Osteocyte (in vitro differentiated cells): ENCODE data around the gene P2RY12. TPM values are rescaled to one million over a fixed set of nuclear protein-coding genes. Genes with fewer than 3 reads are reported as not detected.

Source experiments
- DNase-seq: peaks from one replicate; pipeline ENCODE4 v3.0.0; 2021; ENCODE audit warnings: mixed read lengths; ENCODE audit not compliant: unreplicated experiment; ENCODE audit errors: extremely low spot score
- H3K27ac Mint-ChIP-seq: one replicate; pipeline ENCODE4 v1.8.0; 2021; ENCODE audit warnings: mild to moderate bottlenecking, mixed read lengths; ENCODE audit not compliant: unreplicated experiment
- H3K27me3 Mint-ChIP-seq: one replicate; pipeline ENCODE4 v1.8.0; 2021; ENCODE audit warnings: mixed read lengths; ENCODE audit not compliant: unreplicated experiment
- H3K36me3 Mint-ChIP-seq: one replicate; pipeline ENCODE4 v1.8.0; 2021; ENCODE audit warnings: mixed read lengths; ENCODE audit not compliant: unreplicated experiment
- H3K4me1 Mint-ChIP-seq: one replicate; pipeline ENCODE4 v1.8.0; 2021; ENCODE audit warnings: mixed read lengths; ENCODE audit not compliant: unreplicated experiment
- H3K4me3 Mint-ChIP-seq: one replicate; pipeline ENCODE4 v1.8.0; 2021; ENCODE audit warnings: mild to moderate bottlenecking, moderate library complexity, mixed read lengths; ENCODE audit not compliant: unreplicated experiment
- H3K9me3 Mint-ChIP-seq: one replicate; pipeline ENCODE4 v1.8.0; 2021; ENCODE audit warnings: mixed read lengths; ENCODE audit not compliant: unreplicated experiment
- total RNA-seq: library from RNA; stranded (reverse); gene quantifications from 2 replicates; pipeline ENCODE4 v1.2.1, GENCODE V29; 2021
- TF ChIP-seq, protein P1 (sequence below): fragments of 200-600 bp; sonication (generic); IDR thresholded peaks from 2 replicates; pipeline ENCODE4 v1.5.0; 2021; ENCODE audit warnings: antibody characterized with exemption, mild to moderate bottlenecking, moderate library complexity

Gene P2RY12
- total RNA-seq, 1 donor from 2014 or later = not detected

DNA sequence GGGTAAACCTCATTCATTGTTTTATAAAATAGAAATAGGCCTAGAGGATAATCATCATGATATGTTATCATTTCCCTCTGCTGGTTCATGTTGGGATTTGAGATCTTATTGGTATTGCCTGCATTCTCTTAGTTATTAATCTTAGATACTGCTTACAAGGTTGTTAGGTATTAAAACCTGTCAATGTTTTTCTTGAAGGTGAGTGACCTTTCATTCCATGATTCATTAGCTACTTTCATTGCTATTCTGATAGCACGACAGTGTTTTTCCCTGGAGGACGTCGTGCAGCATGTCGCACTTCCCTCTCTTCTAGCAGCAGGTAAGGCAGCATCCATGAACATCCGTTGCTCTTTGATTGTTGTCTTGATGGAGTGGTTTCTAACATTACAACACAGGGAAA lies 17.1 kb downstream of the P2RY12 start:
- Mint-ChIP-seq H3K27me3 (no peaks in the 10 kb centered on the region), H3K36me3 (no peaks in the 10 kb centered on the region), H3K27ac (no peak overlapping the region), H3K9me3 (no peaks in the 10 kb centered on the region), H3K4me1 (peaks cover 8% of the 10 kb centered on the region), H3K4me3 (no peak overlapping the region)
- no peak for DNase-seq
- TF ChIP-seq, protein P1, sequence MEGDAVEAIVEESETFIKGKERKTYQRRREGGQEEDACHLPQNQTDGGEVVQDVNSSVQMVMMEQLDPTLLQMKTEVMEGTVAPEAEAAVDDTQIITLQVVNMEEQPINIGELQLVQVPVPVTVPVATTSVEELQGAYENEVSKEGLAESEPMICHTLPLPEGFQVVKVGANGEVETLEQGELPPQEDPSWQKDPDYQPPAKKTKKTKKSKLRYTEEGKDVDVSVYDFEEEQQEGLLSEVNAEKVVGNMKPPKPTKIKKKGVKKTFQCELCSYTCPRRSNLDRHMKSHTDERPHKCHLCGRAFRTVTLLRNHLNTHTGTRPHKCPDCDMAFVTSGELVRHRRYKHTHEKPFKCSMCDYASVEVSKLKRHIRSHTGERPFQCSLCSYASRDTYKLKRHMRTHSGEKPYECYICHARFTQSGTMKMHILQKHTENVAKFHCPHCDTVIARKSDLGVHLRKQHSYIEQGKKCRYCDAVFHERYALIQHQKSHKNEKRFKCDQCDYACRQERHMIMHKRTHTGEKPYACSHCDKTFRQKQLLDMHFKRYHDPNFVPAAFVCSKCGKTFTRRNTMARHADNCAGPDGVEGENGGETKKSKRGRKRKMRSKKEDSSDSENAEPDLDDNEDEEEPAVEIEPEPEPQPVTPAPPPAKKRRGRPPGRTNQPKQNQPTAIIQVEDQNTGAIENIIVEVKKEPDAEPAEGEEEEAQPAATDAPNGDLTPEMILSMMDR = no peak

DNA sequence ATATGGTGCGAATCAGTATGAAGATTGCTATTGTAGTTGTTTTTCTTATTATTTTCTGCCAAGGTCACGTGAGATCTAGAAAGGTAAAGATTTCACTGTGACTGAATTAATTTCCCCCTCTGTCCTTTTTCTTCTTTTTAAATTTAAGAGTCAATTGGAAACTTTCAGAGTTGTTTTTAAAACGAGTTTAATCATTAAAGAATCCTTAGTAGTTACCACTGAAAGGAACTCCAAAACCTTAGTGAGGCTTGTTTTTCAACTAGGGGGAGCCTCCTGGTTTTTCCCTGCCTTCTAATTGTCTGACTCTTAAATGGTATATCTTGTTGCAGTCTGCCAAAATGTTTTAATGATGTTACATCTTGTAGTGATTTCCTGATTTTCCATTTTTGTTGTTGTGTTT lies 17.6 kb downstream of the P2RY12 start:
- DNase-seq = no peak

DNA sequence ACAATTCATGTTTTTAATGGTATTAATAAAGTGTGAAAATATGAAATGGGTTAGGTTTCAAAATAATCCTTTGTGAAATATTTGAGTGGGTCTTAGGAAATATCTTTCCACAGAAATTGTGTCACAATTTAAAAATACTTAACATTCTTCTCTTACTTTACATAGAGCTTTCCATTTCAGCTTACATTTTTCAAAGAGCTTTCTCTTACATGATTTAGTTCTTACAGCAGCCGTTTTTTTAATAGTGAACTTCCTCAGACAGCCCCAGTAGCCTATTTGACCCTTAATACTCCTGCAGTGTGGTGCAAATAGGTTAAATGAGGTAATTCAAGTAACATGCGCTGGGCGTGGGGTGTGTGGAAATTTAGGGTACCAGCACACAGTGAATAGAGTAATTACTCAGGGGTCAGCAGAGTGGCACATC lies 21.8 kb downstream of the P2RY12 start:
- Mint-ChIP-seq H3K36me3 (no peaks in the 10 kb centered on the region), H3K27ac (peak overlapping the region; percentile 61), H3K27me3 (no peaks in the 10 kb centered on the region), H3K9me3 (no peaks in the 10 kb centered on the region), H3K4me3 (no peak overlapping the region), H3K4me1 (peaks cover 13% of the 10 kb centered on the region)
- no peak for DNase-seq
- TF ChIP-seq, protein P1 = no peak

More for the DNA sequence above, 17.6 kb downstream of the P2RY12 start:
- Mint-ChIP-seq H3K36me3 (no peaks in the 10 kb centered on the region), H3K9me3 (no peaks in the 10 kb centered on the region), H3K4me3 (no peak overlapping the region), H3K27ac (no peak overlapping the region), H3K4me1 (peaks cover 13% of the 10 kb centered on the region), H3K27me3 (no peaks in the 10 kb centered on the region)
- TF ChIP-seq, protein P1 = no peak

DNA sequence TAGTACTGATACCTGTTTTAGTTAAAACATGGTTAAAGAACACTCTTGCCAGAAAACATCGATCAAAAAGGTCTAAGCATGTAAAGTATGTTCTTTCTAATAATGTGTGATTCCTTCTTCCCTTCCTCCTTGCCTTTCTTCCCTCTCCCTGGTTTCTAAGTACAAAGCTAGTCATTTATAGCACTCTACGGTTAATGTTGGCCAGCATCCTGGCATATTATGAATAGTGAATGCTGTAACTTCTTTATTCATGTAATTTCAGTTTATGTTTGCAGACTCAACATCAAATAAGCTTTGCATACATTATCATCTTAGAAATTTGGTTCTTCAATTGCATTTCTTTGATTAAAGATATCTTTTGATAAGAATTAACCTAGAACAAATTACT lies 27.1 kb downstream of the P2RY12 start:
- no peak overlapping the region for H3K27ac Mint-ChIP-seq
- no peaks in the 10 kb centered on the region for H3K27me3 Mint-ChIP-seq
- H3K36me3 Mint-ChIP-seq = no peaks in the 10 kb centered on the region
- TF ChIP-seq, protein P1 = no peak
- no peak for DNase-seq
- no peaks in the 10 kb centered on the region for H3K9me3 Mint-ChIP-seq
- peaks cover 11% of the 10 kb centered on the region for H3K4me1 Mint-ChIP-seq
- no peak overlapping the region for H3K4me3 Mint-ChIP-seq

DNA sequence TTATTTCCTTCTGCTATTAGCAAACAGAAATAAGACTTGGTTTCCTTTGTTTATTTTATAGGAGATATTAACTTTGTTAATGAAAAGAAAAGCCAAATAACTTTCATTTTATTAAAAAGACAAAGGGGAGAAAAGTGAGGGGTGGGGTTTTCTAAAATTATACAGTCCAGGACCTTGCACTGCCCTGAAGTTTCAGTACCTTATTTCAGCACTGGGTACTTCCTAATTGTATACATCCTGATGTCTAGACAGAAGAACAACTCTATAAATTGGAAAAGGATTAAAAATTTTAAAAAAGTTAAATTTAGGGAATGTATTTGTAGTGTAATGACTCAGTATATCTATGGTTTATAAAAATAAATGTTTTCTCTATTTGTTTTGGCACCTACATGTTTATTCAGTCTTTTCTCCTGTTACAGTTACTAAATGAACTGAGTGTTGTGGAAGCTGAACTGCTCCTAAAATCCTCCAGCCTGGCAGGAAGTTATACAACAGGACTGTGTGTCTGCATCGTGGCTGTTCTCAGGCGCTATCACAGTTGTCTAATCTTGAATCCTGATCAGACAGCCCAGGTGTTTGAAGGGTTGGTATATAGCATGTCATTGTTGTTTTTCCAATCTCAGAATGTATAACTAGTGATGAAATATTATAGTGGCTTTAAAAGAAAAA lies 27.6 kb downstream of the P2RY12 start:
- no peaks in the 10 kb centered on the region for H3K36me3 Mint-ChIP-seq
- H3K27me3 Mint-ChIP-seq = no peaks in the 10 kb centered on the region
- H3K27ac Mint-ChIP-seq = peak overlapping the region; percentile 31
- H3K4me3 Mint-ChIP-seq = no peak overlapping the region
- TF ChIP-seq, protein P1 = no peak
- DNase-seq = no peak
- H3K4me1 Mint-ChIP-seq = peaks cover 7% of the 10 kb centered on the region
- no peaks in the 10 kb centered on the region for H3K9me3 Mint-ChIP-seq
